KMS-11 (cell line): ENCODE measurements around the gene CPNE6.
"Not testable (repeated sequence)": the region's sequence is repeated elsewhere in the genome, so short reads cannot be mapped to it uniquely, and the experiment has no call there.

ENCODE experiments used
- H2AFZ ChIP-seq: fragments of 200-600 bp; sonication (generic); 2 replicates; pipeline ENCODE4 v1.6.1; 2016; ENCODE audit warnings: antibody characterized with exemption, mixed run types, low read depth
- H3K27ac ChIP-seq: fragments of 200-600 bp; sonication (generic); 2 replicates; pipeline ENCODE4 v1.6.1; 2016; ENCODE audit warnings: mild to moderate bottlenecking, mixed run types
- H3K27me3 ChIP-seq: fragments of 200-600 bp; sonication (generic); 2 replicates; pipeline ENCODE4 v1.6.1; 2017; ENCODE audit warnings: mild to moderate bottlenecking, low read depth, mixed run types, moderate library complexity; ENCODE audit not compliant: insufficient read depth
- H3K36me3 ChIP-seq: fragments of 200-600 bp; sonication (generic); 2 replicates; pipeline ENCODE4 v1.6.1; 2017; ENCODE audit warnings: mild to moderate bottlenecking, mixed run types; ENCODE audit not compliant: insufficient read depth
- H3K4me1 ChIP-seq: fragments of 200-600 bp; sonication (generic); 2 replicates; pipeline ENCODE4 v1.6.1; 2016; ENCODE audit warnings: mild to moderate bottlenecking, low read depth, mixed run types; ENCODE audit not compliant: poor library complexity, severe bottlenecking
- H3K4me2 ChIP-seq: fragments of 200-600 bp; sonication (generic); 2 replicates; pipeline ENCODE4 v1.7.0; 2016; ENCODE audit warnings: mild to moderate bottlenecking, mixed run types
- H3K4me3 ChIP-seq: fragments of 200-600 bp; sonication (generic); IDR thresholded peaks from 2 replicates; pipeline ENCODE4 v1.6.1; 2017; ENCODE audit warnings: low read depth, low read length, mixed read lengths; ENCODE audit not compliant: insufficient read depth
- H3K79me2 ChIP-seq: fragments of 200-600 bp; sonication (generic); 2 replicates; pipeline ENCODE4 v1.6.1; 2016; ENCODE audit warnings: low read depth, mixed run types; ENCODE audit not compliant: insufficient read depth
- H3K9ac ChIP-seq: fragments of 200-600 bp; sonication (generic); 2 replicates; pipeline ENCODE4 v1.6.1; 2016; ENCODE audit warnings: mild to moderate bottlenecking, mixed run types
- H4K20me1 ChIP-seq: fragments of 200-600 bp; sonication (generic); 2 replicates; pipeline ENCODE4 v1.6.1; 2016; ENCODE audit warnings: mild to moderate bottlenecking, mixed run types; ENCODE audit not compliant: insufficient read depth
- CTCF ChIP-seq: fragments of 200-600 bp; sonication (generic); conservative IDR thresholded peaks from 2 replicates; pipeline ENCODE4 v1.6.1; 2017; ENCODE audit warnings: low read depth, mild to moderate bottlenecking, antibody characterized with exemption, low read length, moderate library complexity, mixed read lengths

The CPNE6 gene

GRCh38 chr14:24100982-24101494 is 29.7 kb downstream of the CPNE6 start:
- Histone ChIP-seq H3K79me2 (no peaks in the 10 kb centered on the region), H3K27ac (no peak overlapping the region), H2AFZ (no peak overlapping the region), H3K27me3 (no peaks in the 10 kb centered on the region), H3K9ac (no peak overlapping the region), H3K36me3 (no peaks in the 10 kb centered on the region), H3K4me2 (no peak overlapping the region), H4K20me1 (no peaks in the 10 kb centered on the region), H3K4me3 (no peak overlapping the region), H3K4me1 (no peaks in the 10 kb centered on the region)
- no peak for TF ChIP-seq CTCF

GRCh38 chr14:24102357-24103048 is 31.1 kb downstream of the CPNE6 start:
- Histone ChIP-seq H3K4me2 (no peak overlapping the region), H3K4me3 (no peak overlapping the region), H4K20me1 (no peaks in the 10 kb centered on the region), H3K79me2 (no peaks in the 10 kb centered on the region), H3K4me1 (no peaks in the 10 kb centered on the region), H2AFZ (no peak overlapping the region), H3K27me3 (no peaks in the 10 kb centered on the region), H3K9ac (no peak overlapping the region), H3K27ac (no peak overlapping the region), H3K36me3 (no peaks in the 10 kb centered on the region)
- no peak for TF ChIP-seq CTCF

GRCh38 chr14:24103451-24103850 is 32.1 kb downstream of the CPNE6 start:
- no peak overlapping the region for H3K4me2 ChIP-seq
- H3K79me2 ChIP-seq, result no peaks in the 10 kb centered on the region
- no peak overlapping the region for H3K4me3 ChIP-seq
- no peak overlapping the region for H2AFZ ChIP-seq
- no peaks in the 10 kb centered on the region for H4K20me1 ChIP-seq
- no peak overlapping the region for H3K9ac ChIP-seq
- TF ChIP-seq CTCF, result no peak
- H3K27me3 ChIP-seq, result no peaks in the 10 kb centered on the region
- H3K4me1 ChIP-seq, result peaks cover 3% of the 10 kb centered on the region
- no peak overlapping the region for H3K27ac ChIP-seq
- H3K36me3 ChIP-seq, result no peaks in the 10 kb centered on the region

- H3K4me3 ChIP-seq, H3K79me2 ChIP-seq, H3K27ac ChIP-seq, H2AFZ ChIP-seq, H3K36me3 ChIP-seq, H3K27me3 ChIP-seq, H4K20me1 ChIP-seq, H3K4me2 ChIP-seq, H3K9ac ChIP-seq: not testable (repeated sequence)
- H3K4me1 ChIP-seq, result peaks cover 25% of the 10 kb centered on the region
These were observed 34.4 kb downstream of the CPNE6 start for GRCh38 chr14:24105609-24106239.
